ENCODE data around the gene CHD3. TPM values are rescaled to one million over a fixed set of nuclear protein-coding genes. Genes with fewer than 3 reads are reported as not detected.

CHD3 gene
- total and polyA plus RNA-seq, 2 of the 13 experiments (the other 11 are each of a cell fraction or from before 2014, with no cell fraction given), result 2.7 to 3.7 TPM

- TF ChIP-seq MLXIP (CRISPR knock-in tag; IDR thresholded peaks at IDR 0.05; ENCODE audit: borderline replicate concordance) (no peak), PREB (CRISPR knock-in tag; IDR thresholded peaks at IDR 0.05) (no peak), ZNF382 (CRISPR knock-in tag; IDR thresholded peaks at IDR 0.05; ENCODE audit: borderline replicate concordance) (no peak), GLMP (CRISPR knock-in tag; IDR thresholded peaks at IDR 0.05; ENCODE audit: borderline replicate concordance) (no peak), ZFP91 (CRISPR knock-in tag; IDR thresholded peaks at IDR 0.05; ENCODE audit: borderline replicate concordance) (peak; percentile 83; the same call in 1 of the 2 replicates), GLI4 (CRISPR knock-in tag; IDR thresholded peaks at IDR 0.05; ENCODE audit: borderline replicate concordance) (no peak), ZNF883 (CRISPR knock-in tag; IDR thresholded peaks at IDR 0.05; ENCODE audit: not compliant biosample characterization) (no peak), ZNF276 (CRISPR knock-in tag; IDR thresholded peaks at IDR 0.05; ENCODE audit: low read depth) (no peak), TFDP2 (CRISPR knock-in tag; IDR thresholded peaks at IDR 0.05) (0 out of 2 replicates have a peak, but pooled peaks have one; percentile 8), SALL1 (CRISPR knock-in tag; IDR thresholded peaks at IDR 0.05) (peak; percentile 73), SNRNP70 (IDR thresholded peaks at IDR 0.05; ENCODE audit: low read depth, low read length) (no peak), ZNF704 (CRISPR knock-in tag; IDR thresholded peaks at IDR 0.05; ENCODE audit: borderline replicate concordance) (no peak), ZBTB26 (CRISPR knock-in tag; IDR thresholded peaks at IDR 0.05; ENCODE audit: borderline replicate concordance) (no peak)
Measured at GRCh38 chr17:7887482-7888183, 956 bp upstream of the CHD3 start (continued).
